NCI-H226 (cell line): Measurements from ENCODE around the gene ITGB8.

ENCODE experiments used
- DNase-seq: peaks from one replicate; pipeline ENCODE4 v3.0.0-alpha.2; 2015

ITGB8 gene

GRCh38 chr7:20435305-20435704, 104.6 kb downstream of the ITGB8 start:
- peak; percentile 63 for DNase-seq

DNA sequence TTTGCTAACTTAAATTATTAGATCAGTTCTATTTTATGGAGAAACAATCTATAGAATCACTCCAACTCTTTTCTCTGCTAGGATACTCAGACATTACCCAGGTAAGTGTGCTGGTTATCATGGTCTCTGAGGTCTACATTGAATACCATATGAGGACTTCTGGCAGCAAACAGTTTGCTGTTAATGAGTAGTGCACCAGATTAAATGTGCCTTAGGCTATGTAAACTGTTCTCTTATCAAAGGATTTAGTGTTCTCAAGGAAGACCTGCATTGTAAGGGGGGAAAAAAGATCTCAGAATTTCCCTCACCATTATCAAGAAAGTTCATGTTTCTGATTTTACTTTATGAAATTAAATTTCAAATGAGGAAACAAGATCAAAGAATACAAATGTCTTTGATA, 107.5 kb downstream of the ITGB8 start:
- peak; percentile 8 for DNase-seq

DNA sequence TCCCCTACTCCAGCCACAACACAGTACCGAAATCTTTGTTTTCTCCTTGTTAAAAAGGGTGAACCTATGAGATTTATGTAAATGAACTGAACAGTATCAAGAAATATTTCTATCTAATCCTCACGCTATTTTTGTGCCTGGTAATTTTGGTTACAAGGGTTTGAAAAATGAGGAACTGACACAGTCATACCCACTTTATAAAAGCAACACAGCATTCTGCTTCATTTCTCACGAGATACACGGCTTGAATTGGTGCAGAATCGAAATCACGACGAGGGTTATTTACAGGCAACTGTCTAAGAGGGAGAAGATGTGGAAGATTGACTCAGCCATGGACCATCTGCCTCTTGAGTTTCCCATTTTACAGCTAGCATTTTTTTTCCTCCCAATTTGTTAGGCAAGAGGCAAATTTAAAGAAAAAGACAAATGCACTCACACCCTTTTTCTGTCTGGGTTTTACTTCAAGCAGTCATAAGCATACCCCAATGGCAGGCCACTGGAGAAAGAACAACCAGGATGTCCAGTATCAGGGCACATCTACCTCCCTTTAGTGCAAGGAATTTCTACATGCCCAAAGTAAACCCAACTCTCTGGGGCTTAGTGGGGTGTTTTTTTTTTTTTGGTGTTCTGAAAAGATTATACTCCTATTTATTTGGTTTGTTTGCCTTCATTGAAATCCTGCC, 108.1 kb downstream of the ITGB8 start:
- DNase-seq = no peak

DNA sequence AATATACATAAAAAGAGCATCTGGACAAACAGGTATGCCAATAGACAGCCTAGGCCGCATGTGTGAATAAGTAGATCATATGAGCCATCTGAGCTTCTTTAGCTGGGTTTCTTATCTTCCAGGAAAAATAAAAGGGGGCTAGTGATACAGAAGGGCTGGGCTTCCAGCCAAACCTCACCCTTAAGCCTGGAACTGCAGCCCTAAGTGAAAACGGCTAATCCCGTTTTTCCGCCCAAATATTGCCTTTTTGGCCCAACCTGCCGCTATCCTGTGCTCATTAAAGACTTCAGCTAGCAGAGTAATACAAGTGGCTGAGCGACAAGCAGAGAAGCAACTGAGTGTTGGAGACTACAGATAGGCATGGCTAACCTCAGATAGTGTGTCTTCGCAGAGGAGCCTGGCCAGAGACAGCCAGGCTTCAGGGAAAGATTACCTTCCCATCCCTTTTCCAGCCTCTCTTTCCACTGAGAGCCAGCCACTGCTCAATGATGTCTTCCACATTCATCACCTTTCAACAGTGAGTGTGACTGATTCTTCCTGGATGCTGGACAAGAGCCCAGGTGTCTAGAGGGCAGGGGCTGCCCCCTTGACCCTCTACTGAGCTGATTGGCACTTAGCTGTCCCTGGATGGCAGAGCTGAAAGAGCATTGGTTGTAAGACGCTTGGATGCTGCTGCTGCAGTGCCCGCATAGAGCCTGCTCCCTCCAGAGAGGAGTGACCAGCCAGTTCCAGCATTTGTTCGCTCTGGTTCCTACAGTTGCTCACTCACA, 108.9 kb downstream of the ITGB8 start:
- peak; percentile 9 for DNase-seq

GRCh38 chr7:20440472-20441105, 109.9 kb downstream of the ITGB8 start:
- no peak for DNase-seq

GRCh38 chr7:20441346-20441745, 110.6 kb downstream of the ITGB8 start:
- no peak for DNase-seq

DNA sequence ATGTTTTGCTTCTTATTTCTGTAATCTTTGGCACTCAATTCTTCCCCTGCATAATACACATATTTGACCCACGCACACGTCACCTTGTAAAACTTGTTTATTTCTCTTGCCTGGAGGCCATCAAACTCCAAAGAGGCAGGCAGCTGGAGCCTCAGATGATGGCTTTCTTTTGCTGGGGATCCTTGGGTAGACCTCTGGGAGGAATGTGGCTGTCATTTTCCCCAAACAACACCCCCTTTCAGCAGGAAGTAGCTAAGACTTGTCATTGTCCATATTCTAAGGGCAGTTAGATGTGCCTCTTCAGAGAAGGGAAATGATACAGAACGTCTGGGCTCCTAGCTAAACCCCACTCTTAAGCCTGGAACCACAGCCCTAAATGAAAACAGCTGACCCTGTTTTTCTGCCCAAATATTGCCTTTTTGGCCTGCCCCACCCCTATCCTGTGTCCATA, 111.3 kb downstream of the ITGB8 start:
- no peak for DNase-seq

DNA sequence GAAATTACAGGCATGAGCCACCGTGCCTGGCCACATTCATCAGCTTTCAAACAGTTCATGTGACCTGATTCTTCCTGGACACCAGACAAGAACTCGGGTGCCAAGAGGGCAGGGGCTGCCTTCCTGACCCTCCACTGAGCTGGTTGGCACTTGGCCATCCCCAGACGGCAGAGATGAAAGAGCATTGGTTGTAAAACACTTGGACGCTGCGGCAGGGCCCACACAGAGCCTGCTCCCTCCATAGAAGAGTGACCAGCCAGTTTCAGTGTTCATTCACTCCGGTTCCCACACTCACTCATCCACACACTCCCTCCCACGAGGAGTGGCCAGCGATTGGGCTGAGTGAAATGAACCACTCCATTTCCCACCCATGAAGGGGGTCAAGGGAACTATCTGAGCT, 112.3 kb downstream of the ITGB8 start:
- no peak for DNase-seq

DNA sequence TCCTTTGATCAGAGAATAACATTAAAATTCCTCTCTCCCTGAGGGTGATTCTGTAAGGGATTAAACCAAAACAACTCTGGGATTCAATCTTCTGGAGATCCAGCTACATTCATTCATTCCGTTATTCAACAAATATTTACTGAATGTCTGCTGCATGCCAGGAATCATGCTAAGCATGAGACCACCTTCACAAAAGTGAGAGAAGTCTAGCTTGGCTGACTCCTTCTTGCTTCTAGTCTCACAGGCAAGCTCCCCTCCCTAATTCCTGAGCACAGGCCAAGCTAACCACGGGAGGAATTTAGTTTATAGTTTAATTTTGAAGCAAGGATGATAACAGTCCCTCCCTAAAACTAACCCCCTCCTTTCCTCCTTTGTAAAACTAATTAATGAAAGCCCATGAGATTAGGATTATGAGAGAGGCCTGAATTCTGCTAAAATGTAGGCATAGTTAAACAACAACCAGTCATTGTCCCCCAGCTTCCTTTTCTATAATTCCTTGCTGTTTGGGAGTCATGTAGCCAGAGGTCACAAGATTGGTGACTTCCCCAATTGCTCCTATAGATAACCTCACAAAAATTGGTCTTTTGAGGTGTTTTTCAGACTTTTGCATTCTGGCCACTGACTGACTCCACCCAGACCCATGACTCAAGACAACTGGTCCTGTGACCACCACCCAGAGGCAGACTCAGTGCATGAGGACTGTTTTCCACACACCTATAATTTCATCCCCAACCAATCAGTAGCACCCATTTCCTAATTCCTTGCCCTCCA, 113.5 kb downstream of the ITGB8 start:
- peak; percentile 44 for DNase-seq

DNA sequence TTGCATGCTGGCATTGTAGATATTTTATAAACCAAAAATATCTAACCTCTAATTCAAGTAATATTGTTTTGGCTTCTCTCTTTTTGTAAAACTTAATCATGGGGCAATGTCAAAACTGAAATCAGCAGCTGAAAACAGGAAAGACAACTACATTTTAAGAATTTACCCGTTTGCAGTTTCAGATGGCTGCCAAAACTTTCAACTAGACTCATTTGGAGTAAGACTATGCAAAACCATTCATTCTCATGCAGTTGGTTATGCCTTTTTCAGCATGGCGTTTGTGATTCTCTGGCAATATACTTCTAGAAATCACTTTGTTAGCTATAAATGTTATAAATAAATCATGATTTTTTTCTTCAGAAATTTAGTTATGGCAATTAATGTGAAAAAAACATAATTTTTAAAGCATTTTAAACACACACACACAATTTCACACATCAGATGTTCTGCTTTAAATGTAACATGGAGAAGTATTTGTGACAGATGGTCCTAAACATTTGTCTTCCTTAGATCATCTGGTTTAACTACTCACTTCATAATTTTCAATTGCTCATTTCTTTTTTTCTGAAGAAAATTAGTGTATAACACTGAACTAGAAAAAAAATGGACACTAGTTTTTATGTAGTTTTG, 116.4 kb downstream of the ITGB8 start:
- no peak for DNase-seq

GRCh38 chr7:20449176-20449575, 118.5 kb downstream of the ITGB8 start:
- no peak for DNase-seq

GRCh38 chr7:20450536-20450935, 119.8 kb downstream of the ITGB8 start:
- DNase-seq = no peak

- DNase-seq = no peak
These were observed 123.5 kb downstream of the ITGB8 start for GRCh38 chr7:20454202-20454601.

DNA sequence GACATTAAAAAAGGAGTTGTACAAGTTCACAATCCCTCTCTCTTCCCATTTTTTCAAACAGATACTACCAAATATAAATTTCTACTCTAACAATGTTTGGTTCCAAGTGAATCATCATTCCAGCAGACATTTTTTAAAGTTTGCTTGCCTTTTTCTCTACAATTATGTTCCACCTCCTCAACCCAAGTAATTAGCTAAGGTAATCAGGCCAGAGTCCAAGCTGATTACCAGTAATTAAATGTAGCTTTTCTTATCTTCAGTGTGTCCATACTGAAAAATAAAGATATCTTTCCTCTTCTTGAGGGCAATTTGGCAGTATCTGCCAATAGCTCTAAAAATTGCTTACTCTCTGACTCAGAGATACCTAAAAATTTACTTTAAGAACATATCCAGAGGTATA, 126.0 kb downstream of the ITGB8 start:
- DNase-seq = no peak

- peak; percentile 58 for DNase-seq
These were observed 127.8 kb downstream of the ITGB8 start for GRCh38 chr7:20458521-20458920.

- no peak for DNase-seq
These were observed 128.7 kb downstream of the ITGB8 start for GRCh38 chr7:20459419-20459818.

DNA sequence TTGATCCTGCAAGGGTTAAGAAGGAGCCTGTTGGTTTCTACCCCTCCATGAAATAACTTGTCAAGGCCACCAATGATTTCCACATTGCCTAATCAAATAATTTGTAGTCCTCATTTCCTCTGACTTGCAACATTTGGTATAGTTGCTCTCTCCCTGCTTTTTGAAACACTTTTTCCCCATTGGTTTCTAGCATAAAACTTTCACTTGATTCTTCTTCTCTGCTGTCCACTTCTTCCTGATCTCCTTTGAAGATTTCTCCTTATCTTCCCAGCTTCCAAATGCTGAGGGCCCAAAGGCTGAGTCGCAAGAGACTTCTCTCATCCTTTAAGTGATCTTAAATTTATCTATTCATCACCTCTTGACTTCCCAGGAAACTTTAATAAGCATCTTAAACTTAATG, 134.2 kb downstream of the ITGB8 start:
- DNase-seq = no peak
